ENCODE data around the gene ZNF831.

The ZNF831 gene

DNA sequence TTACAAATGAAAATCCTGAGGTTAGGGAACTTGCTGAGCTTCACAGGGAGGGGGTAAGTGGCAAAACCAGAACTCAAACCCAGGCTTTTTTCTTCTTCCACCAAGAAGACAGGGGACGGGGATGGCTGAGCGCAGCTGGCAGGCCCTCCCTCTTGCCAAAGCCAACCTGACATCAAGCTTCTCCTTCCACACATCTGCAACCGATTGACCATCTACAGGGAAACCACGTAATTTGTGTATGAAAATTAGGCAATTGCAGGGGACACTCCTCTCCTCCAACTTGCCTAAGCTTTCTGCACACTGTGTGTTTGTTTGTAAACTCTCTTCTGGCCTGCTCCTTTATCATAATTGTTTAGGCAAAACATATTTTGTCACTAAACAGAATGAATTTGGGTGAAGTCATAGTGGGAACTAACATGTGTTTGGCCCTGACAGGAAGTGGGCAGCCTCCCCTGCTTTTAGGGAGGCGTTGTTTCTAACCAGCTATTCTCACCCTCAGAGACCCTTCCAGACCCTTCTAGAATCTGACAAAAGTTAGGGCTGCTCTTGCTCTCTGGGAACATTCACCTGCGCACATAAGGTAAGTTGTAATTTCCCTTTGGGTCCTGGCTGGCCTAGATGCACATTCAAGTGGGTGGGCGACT, 18.9 kb downstream of the ZNF831 start:
- DNase-seq, result no peak

DNA sequence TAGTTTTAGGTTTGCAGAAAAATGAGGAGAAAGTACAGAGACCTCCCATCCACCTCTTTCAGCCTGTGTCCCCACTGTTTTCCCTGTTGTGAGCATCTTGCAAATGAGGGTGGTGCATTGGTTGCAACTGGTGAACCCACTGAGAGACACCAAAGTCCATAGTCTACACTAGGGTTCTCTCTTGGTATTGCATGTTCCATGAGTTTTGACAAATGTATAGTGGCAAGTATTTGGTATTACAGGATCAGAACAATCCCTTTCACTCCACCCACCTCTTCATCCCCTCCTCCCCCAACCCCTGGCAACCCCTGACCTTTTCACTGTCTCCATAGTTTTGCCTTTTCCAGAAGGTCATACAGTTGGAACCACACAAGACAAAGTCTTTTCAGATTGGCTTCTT, 20.1 kb downstream of the ZNF831 start:
- no peak for DNase-seq

DNA sequence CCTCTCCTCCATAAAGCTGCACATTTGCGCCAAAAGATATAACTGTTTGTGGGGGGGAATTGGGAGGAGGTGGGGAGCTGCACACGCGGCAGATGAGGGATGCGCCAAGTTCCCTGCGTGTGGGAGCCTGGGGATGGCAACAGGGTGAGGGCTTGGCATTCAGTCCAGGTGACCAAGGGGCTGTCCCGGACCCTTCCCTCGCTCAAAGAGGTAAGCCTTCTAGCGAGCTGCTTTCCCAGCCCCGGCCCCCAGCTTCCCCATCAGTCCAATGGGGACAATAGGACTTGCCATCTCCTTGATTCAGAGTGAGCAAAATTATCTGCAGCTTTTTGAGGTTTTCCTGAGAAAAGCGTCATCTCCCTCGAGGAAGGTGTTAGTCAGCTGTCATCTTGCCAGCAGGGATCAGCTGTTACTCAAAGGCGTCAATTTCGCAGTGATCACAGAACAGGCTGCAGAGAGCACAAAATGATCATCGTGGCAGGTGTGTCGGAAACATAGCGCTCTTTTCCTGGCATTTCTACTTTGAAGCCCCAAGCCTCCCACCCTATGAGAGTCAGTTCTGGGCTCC, 21.3 kb downstream of the ZNF831 start:
- DNase-seq, result peak; percentile 20

DNA sequence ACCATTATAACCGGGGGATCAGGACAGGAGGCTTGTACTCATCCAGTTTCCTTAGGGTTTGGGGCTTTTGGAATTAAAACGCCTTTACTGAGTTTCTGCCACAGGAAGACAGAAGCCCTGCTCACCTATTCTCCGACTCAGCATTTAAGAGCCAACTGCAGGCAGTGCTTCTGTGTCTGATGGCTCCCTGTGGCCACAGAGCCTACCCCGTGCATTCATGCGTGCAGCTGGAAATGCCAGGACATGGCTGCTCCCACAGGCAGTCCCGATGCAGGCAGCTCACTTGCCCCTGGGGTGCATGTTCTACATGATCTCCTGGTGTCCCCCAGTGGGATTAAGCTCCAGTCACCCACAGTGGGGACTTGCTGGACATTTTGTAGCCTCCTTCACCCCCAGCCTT, 22.2 kb downstream of the ZNF831 start:
- no peak for DNase-seq

DNA sequence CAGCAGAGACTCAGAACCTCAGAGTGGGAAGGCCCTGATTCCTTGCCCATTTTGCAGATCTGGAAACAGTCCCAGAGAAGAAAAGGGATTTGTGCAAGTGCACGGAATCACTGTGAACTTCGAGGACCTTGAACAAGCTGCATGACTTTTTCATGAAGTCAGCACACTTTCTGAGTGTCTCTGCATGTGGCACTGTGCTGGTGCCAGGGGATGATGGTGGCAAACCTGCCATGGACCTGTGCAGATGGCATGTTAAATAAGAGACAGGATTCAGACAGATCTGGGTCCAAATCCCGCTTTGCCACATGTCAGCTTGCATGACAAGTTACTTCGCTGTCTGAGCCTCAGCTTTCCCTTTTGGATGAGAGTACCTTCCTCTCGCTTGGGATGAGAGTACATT, 26.8 kb downstream of the ZNF831 start:
- no peak for DNase-seq

DNA sequence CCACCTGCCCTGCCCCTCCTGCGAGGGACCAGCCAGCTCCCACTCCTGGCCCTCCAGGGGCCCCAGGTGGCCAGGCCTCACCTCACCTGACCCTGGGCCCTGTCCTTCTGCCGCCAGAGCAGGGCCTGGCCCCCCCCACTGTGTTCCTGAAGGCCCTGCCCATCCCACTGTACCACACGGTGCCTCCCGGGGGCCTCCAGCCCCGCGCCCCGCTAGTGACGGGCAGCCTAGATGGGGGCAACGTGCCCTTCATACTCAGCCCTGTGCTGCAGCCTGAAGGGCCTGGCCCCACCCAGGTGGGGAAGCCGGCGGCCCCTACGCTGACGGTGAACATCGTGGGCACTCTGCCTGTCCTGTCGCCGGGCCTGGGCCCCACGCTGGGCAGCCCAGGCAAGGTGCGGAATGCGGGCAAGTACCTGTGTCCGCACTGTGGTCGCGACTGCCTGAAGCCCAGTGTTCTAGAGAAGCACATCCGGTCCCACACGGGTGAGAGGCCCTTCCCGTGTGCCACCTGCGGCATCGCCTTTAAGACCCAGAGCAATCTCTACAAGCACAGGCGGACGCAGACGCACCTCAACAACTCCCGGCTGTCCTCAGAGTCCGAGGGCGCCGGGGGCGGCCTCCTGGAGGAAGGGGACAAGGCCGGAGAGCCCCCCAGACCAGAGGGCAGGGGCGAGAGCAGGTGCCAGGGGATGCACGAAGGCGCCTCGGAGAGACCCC, 27.6 kb downstream of the ZNF831 start:
- DNase-seq, result no peak

DNA sequence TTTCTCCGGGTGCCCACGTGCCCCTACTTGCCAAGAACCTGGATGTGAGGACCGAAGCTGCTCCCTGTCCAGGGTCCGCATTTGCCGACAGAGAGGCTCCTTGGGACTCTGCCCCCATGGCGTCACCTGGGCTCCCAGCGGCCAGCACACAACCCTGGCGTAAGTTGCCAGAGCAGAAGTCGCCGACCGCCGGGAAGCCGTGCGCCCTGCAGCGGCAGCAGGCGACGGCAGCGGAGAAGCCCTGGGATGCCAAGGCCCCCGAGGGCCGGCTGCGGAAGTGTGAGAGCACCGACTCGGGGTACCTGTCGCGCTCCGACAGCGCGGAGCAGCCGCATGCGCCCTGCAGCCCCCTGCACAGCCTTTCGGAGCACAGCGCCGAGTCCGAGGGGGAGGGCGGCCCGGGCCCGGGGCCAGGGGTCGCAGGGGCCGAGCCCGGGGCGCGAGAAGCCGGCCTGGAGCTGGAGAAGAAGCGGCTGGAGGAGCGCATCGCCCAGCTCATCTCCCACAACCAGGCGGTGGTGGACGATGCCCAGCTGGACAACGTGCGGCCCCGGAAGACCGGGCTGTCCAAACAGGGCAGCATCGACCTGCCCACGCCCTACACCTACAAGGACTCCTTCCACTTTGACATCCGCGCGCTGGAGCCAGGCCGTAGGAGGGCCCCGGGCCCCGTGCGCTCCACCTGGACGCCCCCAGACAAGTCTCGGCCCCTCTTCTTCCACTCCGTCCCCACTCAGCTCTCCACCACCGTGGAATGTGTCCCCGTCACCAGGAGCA, 28.3 kb downstream of the ZNF831 start:
- DNase-seq, result no peak

DNA sequence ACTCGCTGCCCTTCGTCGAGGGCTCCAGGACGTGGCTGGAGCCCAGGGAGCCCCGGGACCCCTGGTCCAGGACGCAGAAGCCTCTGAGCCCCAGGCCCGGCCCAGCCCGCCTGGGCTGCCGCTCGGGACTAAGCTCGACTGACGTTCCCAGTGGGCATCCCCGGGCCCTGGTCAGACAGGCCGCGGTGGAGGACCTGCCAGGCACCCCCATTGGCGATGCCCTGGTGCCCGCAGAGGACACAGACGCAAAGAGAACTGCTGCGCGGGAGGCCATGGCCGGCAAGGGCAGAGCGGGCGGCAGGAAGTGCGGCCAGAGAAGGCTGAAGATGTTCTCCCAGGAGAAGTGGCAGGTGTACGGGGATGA, 28.9 kb downstream of the ZNF831 start:
- DNase-seq, result no peak

DNA sequence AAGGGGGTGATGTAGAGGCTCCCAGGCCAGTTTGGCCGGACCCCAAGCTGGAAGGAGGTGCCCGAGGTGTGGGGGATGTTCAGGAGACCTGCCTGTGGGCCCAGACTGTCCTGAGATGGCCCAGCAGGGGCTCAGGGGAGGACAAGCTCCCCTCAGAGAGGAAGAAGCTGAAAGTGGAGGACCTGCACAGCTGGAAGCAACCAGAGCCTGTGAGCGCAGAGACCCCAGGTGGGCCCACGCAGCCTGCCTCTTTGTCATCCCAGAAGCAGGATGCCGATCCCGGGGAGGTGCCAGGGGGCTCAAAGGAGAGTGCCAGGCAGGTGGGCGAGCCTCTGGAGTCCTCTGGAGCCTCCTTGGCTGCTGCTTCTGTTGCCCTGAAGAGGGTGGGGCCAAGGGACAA, 29.7 kb downstream of the ZNF831 start:
- no peak for DNase-seq

DNA sequence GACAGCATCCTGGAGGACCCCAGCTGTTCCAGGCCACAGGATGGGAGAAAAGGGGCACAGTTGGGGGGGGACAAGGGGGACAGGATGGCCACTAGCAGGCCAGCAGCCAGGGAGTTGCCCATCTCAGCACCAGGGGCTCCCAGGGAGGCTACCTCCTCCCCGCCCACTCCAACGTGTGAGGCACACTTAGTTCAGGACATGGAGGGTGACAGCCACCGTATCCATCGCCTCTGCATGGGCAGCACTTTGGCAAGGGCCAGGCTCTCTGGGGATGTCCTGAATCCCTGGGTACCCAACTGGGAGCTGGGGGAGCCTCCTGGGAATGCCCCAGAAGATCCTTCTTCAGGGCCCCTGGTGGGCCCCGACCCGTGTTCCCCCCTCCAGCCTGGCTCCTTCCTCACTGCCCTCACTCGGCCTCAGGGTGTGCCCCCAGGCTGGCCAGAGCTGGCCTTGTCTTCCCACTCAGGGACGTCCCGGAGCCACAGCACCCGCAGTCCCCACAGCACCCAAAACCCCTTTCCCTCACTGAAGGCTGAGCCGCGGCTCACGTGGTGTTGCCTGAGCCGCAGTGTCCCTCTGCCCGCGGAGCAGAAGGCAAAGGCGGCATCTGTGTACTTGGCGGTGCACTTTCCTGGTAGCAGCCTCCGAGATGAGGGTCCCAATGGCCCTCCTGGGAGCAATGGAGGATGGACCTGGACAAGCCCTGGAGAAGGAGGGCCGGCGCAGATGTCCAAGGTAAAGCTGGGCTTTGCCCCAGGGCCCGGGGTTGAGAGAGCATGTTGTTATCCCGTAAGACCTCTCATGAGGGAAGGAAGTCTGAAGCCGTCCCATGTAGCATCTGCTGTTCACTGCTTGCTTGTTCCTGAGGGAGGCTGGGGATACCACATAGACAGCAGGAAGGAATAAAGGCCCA, 30.7 kb downstream of the ZNF831 start:
- DNase-seq, result no peak

DNA sequence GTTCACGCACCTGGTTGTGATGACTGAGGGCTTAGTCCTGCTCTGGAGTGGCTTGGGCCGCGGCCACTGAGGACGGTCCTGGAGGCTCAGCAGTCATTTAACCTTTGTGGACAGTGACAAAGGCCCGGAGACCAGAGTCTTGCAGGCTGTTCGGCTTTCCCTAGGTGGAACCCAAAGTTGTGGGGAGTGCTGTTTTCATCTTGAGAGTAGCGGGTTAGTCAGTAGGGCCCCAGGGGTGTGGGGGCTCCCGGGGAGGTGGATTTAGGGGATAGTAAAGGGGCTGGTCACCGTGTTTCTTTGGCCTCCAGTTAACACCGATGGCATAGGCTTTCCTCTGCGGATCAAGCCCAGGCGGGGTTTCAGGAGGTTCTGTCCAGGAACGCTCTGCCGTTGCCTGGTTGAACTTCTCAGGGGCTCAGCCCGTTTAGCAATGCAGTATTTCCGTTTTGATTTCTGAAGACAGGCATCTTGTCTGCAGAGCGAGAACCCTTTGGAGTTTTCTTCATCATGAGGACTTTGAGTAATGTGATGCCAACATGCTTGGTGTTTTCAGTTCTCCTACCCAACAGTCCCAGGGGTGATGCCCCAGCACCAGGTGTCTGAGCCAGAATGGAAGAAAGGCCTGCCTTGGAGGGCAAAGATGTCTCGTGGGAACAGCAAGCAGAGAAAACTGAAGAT, 31.8 kb downstream of the ZNF831 start:
- DNase-seq, result peak; percentile 5

DNA sequence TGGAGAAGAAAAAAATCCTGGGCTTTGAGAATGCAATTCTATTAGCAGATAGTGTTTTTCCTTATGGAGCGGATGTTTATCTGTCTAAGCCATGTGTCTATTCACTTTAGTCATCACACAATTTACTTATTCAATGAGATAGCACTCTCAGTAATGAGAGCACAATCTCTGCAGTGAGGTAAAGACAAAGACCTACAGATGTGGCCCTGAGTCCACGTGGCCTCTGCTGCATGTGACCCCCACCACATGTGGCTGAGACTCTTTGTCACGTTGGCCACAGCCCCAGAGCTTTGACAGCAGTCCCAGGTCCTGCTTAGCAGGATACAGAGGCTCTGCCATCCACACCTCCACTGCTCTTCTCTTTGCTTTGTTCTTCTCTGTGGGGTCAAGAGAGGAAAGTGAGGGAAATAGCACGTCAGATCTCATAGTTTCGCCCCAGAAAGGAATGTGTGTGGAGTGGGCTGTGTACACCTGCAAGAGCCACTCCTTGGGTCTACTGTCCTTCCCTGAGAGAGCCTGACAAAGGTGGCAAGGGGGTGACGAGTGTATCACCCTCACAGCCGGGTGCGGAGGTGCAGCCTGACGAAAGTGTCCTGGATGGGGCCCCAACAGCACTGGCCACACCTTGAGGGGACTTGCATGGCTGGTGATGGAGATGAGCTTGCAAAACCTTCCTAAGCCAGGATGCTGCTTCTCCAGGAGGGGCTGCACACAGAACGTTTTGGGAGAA, 40.7 kb downstream of the ZNF831 start:
- DNase-seq, result no peak

DNA sequence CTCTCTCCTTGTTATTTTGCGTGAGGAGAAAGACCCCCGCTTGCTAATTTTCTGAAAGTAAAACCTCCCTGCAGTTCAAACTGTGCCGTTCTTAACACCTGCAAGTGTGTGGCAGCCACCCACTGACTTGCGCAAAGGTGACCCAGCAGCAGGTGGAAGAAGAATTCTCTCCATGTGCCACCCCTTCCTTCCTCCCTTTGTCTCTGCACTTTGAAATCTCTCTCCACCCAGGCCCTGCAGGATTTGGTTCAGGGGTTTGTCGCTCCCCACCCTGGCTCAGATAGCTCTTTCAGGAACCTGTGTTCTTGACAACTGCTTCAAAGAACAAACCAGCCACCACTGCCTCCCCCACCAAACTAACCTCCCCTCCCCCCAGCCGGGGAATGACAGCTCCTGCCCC, 41.4 kb downstream of the ZNF831 start:
- DNase-seq, result no peak

DNA sequence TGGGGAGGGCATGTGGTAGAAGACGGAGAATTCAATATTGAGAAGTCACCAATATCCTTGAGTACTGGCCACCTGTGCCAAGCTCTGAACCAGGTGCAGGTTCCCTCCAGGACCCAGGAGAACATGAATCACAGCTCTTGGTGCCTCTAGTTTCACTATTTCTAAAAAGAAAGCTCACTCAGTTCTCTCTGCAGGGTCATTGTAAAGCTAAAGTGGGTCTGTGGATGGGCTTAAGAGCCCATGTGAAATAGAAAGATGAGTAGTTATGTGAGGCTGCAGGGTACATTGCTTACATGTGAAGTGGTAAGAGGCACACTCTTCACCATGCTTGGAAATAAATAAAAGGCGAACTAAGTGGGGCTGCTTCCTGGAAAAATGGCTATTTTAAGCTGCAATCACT, 43.6 kb downstream of the ZNF831 start:
- no peak for DNase-seq

DNA sequence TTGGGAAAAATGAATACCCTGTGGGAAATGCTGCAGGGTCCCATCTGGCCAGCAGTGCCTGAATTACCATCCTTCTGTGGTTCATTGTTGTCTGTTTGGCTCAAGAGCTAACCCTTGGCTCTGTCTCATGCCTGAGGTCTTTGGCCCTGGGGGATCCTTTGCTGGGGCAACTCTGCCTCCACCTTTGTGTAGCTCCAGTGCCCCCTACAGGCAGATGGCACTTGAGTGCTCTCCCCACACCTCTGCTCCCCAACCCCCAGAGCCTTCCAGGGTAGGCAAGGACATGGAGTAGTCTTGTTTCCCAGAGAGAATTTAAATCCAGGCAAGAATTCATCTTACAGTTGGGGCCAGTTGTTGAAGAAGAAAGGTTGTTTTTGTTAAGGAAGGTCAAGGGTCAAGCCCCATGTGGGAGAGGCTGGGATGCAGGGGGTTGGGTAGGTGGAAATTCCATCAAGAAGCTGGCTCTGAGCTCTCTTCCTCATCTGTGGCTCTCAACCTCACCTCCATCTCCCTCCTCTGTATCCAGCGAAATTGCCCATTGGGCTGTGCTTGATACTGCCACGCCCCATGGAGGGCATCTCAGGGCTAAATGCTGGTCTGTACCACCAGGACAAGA, 44.2 kb downstream of the ZNF831 start:
- DNase-seq, result no peak

DNA sequence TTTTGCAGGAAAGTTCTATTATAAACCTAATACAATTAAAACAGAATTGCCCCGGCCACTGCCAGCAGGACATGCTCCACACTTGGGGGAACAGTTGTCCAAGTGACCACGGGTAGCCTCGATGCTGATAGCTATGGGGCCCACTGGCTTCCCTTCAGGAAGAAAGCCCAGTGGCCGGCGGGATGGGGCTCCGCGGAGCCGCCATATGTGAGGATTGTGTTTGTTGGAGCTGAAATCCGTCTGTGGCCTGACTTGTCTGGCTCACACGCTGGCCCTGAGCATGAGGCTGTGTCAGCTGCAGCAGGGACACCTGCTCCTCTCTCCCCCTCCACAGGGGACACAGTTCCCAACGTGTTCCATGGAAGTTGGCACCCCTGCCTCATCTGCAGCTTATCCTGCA, 46.6 kb downstream of the ZNF831 start:
- no peak for DNase-seq

DNA sequence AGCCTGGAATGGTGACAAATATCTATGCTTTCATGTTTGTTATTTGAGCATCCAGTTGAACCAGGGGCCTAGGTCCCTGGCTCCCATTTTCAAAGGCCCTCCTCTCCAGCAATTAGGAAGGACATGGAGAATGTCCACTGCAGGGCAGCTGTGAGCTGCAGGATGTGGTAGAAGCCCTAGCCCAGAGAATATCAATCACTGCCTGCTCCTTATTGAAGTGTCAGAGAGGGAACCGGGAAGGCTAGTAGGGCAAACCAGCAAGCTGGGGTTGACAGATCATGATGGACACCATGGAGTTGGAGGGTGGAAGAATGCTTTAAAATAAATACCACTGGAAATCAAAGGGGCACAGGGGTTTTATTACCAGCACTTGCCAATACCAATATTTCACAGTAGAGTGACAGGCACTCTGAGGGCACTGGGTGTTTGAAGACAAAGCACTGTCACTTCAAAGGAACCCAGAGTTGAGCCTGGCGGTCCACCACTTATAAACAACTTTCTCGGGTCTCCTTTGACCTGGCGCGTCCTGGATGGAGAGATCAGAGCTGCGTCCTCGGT, 47.7 kb downstream of the ZNF831 start:
- DNase-seq, result no peak

DNA sequence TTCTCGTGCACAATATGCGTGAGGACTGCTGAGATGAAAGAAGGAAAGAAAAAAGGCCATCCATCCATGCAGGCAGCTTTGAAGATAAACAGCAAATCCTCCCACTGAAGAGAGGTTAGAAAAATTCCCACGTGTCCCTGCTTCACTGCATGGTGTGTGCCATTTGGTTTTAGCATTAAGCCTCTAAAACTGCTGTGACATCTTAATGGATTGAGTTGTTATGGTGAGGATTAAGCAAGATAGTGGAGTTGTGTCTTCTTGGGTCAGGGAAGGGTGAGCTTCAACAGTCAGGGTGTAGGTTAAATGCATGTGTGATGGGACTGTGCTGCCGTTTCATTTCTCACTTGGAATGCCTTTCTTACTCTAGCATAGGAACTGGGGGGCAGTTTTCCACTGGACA, 50.5 kb downstream of the ZNF831 start:
- DNase-seq, result no peak

DNA sequence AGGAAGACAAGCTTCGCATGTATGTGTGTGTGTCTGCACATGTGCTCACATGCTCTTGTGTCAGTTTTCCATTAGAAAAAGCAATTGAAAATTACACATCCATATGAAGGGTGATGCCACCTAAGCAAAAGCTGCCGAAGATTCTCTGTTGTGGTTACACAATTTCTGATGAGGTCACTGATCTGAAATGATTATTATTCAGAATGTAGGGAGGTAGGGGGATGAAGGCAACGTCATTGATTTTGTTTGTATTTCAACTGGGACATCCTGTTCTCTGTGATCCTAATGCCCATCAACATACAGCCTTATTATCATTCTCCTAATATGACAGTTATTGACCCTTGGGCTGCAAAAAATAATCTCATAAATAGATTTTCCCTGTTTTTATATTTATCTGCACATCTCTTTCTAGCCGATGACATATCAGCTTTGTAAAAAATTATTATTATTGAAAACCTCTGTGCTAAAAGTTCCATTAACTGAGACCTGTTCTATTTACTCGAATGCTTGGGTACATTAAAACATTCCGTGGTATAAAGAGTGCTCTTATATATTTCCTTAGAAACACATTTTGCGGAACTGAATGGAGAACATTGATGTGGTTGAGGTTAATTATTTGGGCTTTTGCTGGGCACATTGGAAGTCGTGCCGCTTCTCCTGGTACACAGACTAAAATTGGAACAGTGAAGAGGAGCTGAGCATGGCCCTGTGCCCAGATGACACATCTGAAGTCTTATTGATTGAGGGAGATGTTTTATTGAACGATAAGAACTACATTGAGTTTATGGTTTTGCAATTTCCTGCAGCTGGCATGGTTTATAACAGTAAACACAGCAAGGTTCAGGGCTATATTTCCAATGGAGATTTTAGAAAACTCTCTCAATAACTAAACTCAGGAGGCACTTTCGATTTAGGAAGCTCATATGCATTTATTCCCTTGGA, 51.3 kb downstream of the ZNF831 start:
- DNase-seq, result no peak

DNA sequence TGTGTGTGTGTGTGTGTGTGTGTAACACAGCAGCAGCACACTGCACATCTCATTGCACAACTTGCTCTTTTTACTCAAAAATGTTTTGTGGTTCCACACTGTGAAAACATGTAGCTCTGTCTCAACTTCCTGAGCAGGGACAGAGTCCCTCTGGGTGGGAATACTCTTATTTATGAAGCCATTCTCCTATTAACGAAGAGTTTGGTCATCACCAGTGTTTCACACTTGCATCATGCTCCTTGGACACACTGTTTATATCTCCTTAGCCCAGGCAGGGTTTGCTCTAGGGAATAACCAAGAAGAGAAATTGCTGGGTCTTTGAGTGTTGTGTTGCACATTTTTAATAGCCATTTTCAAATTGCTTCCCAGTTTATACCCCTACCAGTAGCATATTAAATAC, 53.6 kb downstream of the ZNF831 start:
- DNase-seq, result no peak
